A549 (cell line): Measurements from ENCODE around the gene LRP3.

Source experiments
- CHD2 ChIP-seq: fragments of 150-350 bp; IDR thresholded peaks from 2 replicates; pipeline ENCODE4 v1.6.1; 2014; ENCODE audit warnings: low read length; ENCODE audit not compliant: partially characterized antibody
- CTCF ChIP-seq: fragments of >200 bp; sonication (Bioruptor Twin); formaldehyde crosslinking; IDR thresholded peaks from 3 replicates; pipeline ENCODE4 v1.5.1; 2016
- EHF ChIP-seq: fragments of 250-450 bp; sonication (Bioruptor Pico); IDR thresholded peaks from 2 replicates; pipeline ENCODE4 v1.5.0; 2020; ENCODE audit warnings: mild to moderate bottlenecking
- EP300 ChIP-seq, 2 experiments: fragments of >200 bp; sonication (Bioruptor Twin); formaldehyde crosslinking; IDR thresholded peaks; 2 replicates in 1 of 2; 3 replicates in 1 of 2; pipeline ENCODE4 v1.6.1; 2016 to 2017
- HMGXB4 ChIP-seq: fragments of 250-450 bp; sonication (Bioruptor Pico); IDR thresholded peaks from 2 replicates; pipeline ENCODE4 v1.5.0; 2021; ENCODE audit warnings: mild to moderate bottlenecking, moderate library complexity, borderline replicate concordance
- JUNB ChIP-seq: fragments of >200 bp; sonication (Bioruptor Twin); formaldehyde crosslinking; IDR thresholded peaks from 2 replicates; pipeline ENCODE4 v1.6.1; 2016
- MAFK ChIP-seq: fragments of 450-650 bp; IDR thresholded peaks from 2 replicates; pipeline ENCODE4 v1.6.1; 2014; ENCODE audit not compliant: partially characterized antibody
- MYC ChIP-seq: IDR thresholded peaks from 2 replicates; pipeline ENCODE4 v1.6.1; 2012; ENCODE audit warnings: mild to moderate bottlenecking, inconsistent platforms, low read length, improper control_type of control experiment, borderline replicate concordance
- NPAS2 ChIP-seq: fragments of 250-450 bp; sonication (Bioruptor Pico); IDR thresholded peaks from 2 replicates; pipeline ENCODE4 v1.8.0; 2022; ENCODE audit warnings: mild to moderate bottlenecking, moderate library complexity, borderline replicate concordance
- POLR2A ChIP-seq: IDR thresholded peaks from 2 replicates; pipeline ENCODE4 v1.6.1; 2012; ENCODE audit warnings: mild to moderate bottlenecking, low read length
- RFX5 ChIP-seq: fragments of 450-650 bp; IDR thresholded peaks from 2 replicates; pipeline ENCODE4 v1.7.1; 2014; ENCODE audit warnings: antibody characterized with exemption, mild to moderate bottlenecking, moderate library complexity
- TP53 ChIP-seq: fragments of 250-450 bp; sonication (Bioruptor Pico); IDR thresholded peaks from 2 replicates; pipeline ENCODE4 v1.5.0; 2021; ENCODE audit warnings: mild to moderate bottlenecking, moderate library complexity
- ZFP36 ChIP-seq: fragments of 450-650 bp; IDR thresholded peaks from 2 replicates; pipeline ENCODE4 v1.6.1; 2014; ENCODE audit warnings: borderline replicate concordance; ENCODE audit not compliant: partially characterized antibody
- TF ChIP-seq, protein P1 (sequence below): fragments of 200-600 bp; sonication (generic); IDR thresholded peaks from 2 replicates; pipeline ENCODE4 v1.6.1; 2016; ENCODE audit warnings: antibody characterized with exemption, mild to moderate bottlenecking, moderate library complexity

DNA sequence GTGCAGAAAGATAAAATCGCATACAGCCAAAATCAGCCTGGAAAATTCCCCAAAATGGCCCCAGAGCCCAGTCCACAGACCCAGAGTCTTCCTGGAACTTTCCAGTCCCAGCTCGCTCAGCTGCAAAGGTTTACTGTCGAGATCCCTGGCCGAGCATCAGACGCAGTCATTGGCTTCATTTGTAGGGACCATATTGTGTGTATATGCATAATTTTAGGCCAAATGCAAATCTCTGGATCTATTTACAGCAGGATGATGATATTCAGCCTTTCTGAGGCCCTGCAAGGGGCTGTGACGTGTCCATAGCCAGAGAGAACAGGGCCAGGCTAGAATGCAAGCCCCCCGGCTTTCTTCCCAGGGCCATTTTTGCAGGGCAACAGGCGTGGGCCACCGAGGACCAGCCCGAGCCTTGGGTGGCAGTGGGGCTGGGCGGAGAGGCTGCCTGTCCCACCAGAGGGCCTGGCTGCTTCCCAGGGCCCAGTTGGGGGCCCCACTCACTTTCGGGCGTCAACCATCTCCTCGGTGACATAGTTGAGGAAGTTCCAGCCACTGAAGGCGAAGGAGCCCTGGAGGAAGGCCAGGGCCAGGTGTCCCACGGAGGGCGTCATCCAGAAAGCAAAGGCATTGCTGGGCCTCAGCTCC lies 17.8 kb downstream of the LRP3 start:
- TF ChIP-seq CTCF, result no peak
- TF ChIP-seq ZFP36, result no peak
- TF ChIP-seq POLR2A, result no peak
- TF ChIP-seq JUNB, result no peak
- no peak for TF ChIP-seq TP53
- no peak for TF ChIP-seq MYC
- TF ChIP-seq CHD2, result no peak
- no peak for TF ChIP-seq EHF (CRISPR knock-in tag)
- TF ChIP-seq MAFK, result no peak
- no peak for TF ChIP-seq NPAS2 (CRISPR knock-in tag)
- no peak for TF ChIP-seq EP300 (IDR thresholded peaks at IDR 0.05)
- no peak for TF ChIP-seq RFX5
- TF ChIP-seq, protein P1, sequence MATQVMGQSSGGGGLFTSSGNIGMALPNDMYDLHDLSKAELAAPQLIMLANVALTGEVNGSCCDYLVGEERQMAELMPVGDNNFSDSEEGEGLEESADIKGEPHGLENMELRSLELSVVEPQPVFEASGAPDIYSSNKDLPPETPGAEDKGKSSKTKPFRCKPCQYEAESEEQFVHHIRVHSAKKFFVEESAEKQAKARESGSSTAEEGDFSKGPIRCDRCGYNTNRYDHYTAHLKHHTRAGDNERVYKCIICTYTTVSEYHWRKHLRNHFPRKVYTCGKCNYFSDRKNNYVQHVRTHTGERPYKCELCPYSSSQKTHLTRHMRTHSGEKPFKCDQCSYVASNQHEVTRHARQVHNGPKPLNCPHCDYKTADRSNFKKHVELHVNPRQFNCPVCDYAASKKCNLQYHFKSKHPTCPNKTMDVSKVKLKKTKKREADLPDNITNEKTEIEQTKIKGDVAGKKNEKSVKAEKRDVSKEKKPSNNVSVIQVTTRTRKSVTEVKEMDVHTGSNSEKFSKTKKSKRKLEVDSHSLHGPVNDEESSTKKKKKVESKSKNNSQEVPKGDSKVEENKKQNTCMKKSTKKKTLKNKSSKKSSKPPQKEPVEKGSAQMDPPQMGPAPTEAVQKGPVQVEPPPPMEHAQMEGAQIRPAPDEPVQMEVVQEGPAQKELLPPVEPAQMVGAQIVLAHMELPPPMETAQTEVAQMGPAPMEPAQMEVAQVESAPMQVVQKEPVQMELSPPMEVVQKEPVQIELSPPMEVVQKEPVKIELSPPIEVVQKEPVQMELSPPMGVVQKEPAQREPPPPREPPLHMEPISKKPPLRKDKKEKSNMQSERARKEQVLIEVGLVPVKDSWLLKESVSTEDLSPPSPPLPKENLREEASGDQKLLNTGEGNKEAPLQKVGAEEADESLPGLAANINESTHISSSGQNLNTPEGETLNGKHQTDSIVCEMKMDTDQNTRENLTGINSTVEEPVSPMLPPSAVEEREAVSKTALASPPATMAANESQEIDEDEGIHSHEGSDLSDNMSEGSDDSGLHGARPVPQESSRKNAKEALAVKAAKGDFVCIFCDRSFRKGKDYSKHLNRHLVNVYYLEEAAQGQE, result no peak
- no peak for TF ChIP-seq HMGXB4 (CRISPR knock-in tag)
